GM15510 (cell line): ENCODE results near the gene ANAPC2.

Experiments
- POLR2A ChIP-seq: IDR thresholded peaks from 3 replicates; pipeline ENCODE4 v1.6.1; 2011; ENCODE audit warnings: borderline replicate concordance; ENCODE audit not compliant: insufficient read length; ENCODE audit errors: extremely low read depth

The ANAPC2 gene

GRCh38 chr9:137160716-137161557 lies 27.4 kb downstream of the ANAPC2 start:
- TF ChIP-seq POLR2A: no peak

DNA sequence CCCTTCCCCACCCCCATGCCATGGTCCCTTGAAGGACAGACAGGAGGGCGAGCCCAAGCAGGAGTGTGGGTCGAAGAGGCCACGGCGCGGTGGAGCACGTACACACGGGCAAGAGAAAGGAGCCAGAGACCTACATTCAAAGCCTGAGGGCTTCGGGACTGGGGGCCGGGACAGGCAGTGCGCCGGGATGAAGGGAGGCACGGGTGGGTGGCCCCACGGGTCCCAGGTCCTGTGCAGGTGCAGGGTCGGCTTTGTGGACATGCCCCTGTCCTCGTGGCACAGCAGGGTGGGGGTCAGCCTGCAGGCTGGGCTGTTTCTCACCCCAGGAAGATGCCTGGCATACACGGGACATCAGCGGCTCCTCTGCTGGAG lies 28.3 kb downstream of the ANAPC2 start:
- no peak for TF ChIP-seq POLR2A

- TF ChIP-seq POLR2A: no peak
Observed at GRCh38 chr9:137159105-137160053, 29.0 kb downstream of the ANAPC2 start.

- no peak for TF ChIP-seq POLR2A
Observed at GRCh38 chr9:137158625-137159024, 29.7 kb downstream of the ANAPC2 start.

- no peak for TF ChIP-seq POLR2A
Observed at GRCh38 chr9:137157618-137158415, 30.5 kb downstream of the ANAPC2 start.

GRCh38 chr9:137156567-137157375 lies 31.6 kb downstream of the ANAPC2 start:
- TF ChIP-seq POLR2A: no peak

DNA sequence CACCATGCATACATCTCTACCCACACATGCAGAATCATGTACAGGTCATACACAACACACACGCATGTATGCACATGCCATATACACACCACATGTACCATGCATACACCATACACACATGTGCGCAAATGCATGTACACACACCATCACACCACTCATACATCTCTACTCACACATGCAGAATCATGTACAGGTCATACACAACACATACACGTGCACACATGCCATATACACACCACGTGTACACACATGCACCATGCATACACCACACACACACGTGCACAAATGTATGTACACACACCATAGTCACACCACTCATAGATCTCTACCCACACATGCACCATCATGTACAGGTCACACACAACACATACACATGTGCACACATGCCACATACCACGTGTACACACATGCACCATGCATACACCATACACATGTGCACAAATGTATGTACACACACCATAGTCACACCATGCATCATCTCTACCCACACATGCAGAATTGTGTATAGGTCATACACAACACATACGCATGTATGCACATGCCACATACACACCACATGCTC lies 35.4 kb downstream of the ANAPC2 start:
- no peak for TF ChIP-seq POLR2A

- no peak for TF ChIP-seq POLR2A
Observed at GRCh38 chr9:137150617-137151457, 37.5 kb downstream of the ANAPC2 start.

DNA sequence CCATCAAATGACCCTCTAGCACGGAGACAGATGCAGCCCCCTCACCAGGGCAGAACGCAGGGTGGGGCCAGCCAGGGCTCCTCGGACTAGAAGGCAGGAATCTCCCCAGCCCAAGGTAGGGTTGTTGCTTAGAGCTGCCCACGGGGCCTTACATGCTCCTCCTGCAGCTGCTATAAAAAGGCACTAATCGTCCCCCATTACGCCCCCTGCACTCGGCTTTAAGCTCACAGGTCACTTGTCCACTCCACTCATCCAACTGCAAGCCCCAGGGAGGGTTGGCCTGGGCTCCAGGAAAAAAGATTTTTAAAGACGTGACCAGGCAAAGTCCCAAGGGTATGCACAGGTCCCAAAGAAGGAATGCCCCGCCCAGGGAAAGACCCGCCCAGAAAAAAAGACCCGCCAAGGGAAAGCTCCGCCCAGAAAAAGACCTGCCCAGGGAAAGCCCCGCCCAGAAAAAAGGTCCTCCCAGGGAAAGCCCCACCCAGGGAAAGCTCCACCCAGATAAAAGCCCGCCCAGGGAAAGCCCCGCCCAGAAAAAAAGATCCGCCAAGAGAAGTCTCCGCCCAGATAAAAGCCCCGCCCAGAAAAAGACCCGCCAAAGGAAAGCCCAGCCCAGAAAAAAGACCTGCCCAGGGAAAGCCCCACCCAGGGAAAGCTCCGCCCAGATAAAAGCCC lies 38.3 kb downstream of the ANAPC2 start:
- TF ChIP-seq POLR2A: no peak

GRCh38 chr9:137149363-137149762 lies 39.0 kb downstream of the ANAPC2 start:
- no peak for TF ChIP-seq POLR2A

- no peak for TF ChIP-seq POLR2A
Observed at GRCh38 chr9:137148661-137149060, 39.7 kb downstream of the ANAPC2 start.

GRCh38 chr9:137148242-137148641 lies 40.1 kb downstream of the ANAPC2 start:
- no peak for TF ChIP-seq POLR2A
